Measurements from ENCODE around the gene FBXO24. TPM values are rescaled to one million over a fixed set of nuclear protein-coding genes. Genes with fewer than 3 reads are reported as not detected.

Gene FBXO24
- polyA plus RNA-seq, 1 of the 3 experiments (the other 2 are of a cell fraction), result 0.94 TPM

- H3K27ac ChIP-seq (ENCODE audit: low read depth in 2 of 2, low read length in 1 of 2), result peak overlapping the region; percentile 69 to 97
- ChIA-PET CTCF (interaction anchor here (0.7 to 5.4 kb wide), 23 partner anchors 9 to 249 kb away, joined by 3 to 62 read pairs (median 4); partner anchors contain the start of genes FBXO24, LRCH4, MOSPD3 and POP7), POLR2A (interaction anchor here (0.6 to 3.7 kb wide), 21 partner anchors 9 to 233 kb away, joined by 3 to 63 read pairs (median 4); partner anchors contain the start of genes ACTL6B, FBXO24, GNB2 and LRCH4)
- peaks cover 26 to 27% of the 10 kb centered on the region in 2 experiments for H3K36me3 ChIP-seq (replicated peaks in 1 of 2; ENCODE audit: control insufficient read depth in 1 of 2, insufficient read depth in 2 of 2, low read length in 1 of 2)
- H3K9me2 ChIP-seq, result no peaks in the 10 kb centered on the region
- peak overlapping the region; percentile 69 for H2AFZ ChIP-seq (ENCODE audit: low read depth)
- no peaks in the 10 kb centered on the region for H3K9me3 ChIP-seq
- WGBS (ENCODE audit: low lambda C conversion rate), result 15% methylated on average over 20 of the region's 21 CpGs
- no peaks in the 10 kb centered on the region for H4K20me1 ChIP-seq (ENCODE audit: insufficient read depth)
- peaks cover 18% of the 10 kb centered on the region for H3K79me2 ChIP-seq (ENCODE audit: insufficient read depth)
- H3K9ac ChIP-seq, result peak overlapping the region; percentile 69
- H3K4me3 ChIP-seq (ENCODE audit: low read depth in 2 of 2, low read length in 1 of 2), result peak overlapping the region; percentile 67 to 76
- peaks cover 33% of the 10 kb centered on the region for H3F3A ChIP-seq (replicated peaks; ENCODE audit: insufficient read depth)
- H3K4me1 ChIP-seq (ENCODE audit: control insufficient read depth in 1 of 2, insufficient read depth in 2 of 2, low read depth in 1 of 2, low read length in 1 of 2), result peaks cover 10 to 25% of the 10 kb centered on the region in 2 experiments; a peak in 3 of 4 replicates
- peak overlapping the region; percentile 97 for H3K4me2 ChIP-seq
- H3K27me3 ChIP-seq (ENCODE audit: insufficient read depth), result no peaks in the 10 kb centered on the region
- peak; percentile 98 for DNase-seq
- TF ChIP-seq FOXM1 (IDR thresholded peaks at IDR 0.05; ENCODE audit: low read depth) (peak; percentile 78; the same call in 1 of the 2 replicates), FOSL2 (IDR thresholded peaks at IDR 0.05; ENCODE audit: borderline replicate concordance, low read depth) (no peak; the same call in 1 of the 2 replicates), TEAD4 (IDR thresholded peaks at IDR 0.05; ENCODE audit: borderline replicate concordance, insufficient read depth) (peak; percentile 94), SMC3 (IDR thresholded peaks at IDR 0.05; ENCODE audit: low read depth, low read length) (no peak), NFIC (IDR thresholded peaks at IDR 0.05; ENCODE audit: borderline replicate concordance) (no peak; the same call in none of the 2 replicates), FOXJ3 (CRISPR knock-in tag; IDR thresholded peaks at IDR 0.05) (peak; percentile 80), GATA2 (CRISPR knock-in tag; IDR thresholded peaks at IDR 0.05) (peak; percentile 64; the same call in 1 of the 2 replicates), IRF3 (IDR thresholded peaks at IDR 0.05; ENCODE audit: low read depth, low read length) (no peak), YY1 (IDR thresholded peaks at IDR 0.05; ENCODE audit: low read depth) (0 out of 2 replicates have a peak, but pooled peaks have one; percentile 48), SIN3A (IDR thresholded peaks at IDR 0.05; ENCODE audit: borderline replicate concordance, low read depth, low read length) (peak; percentile 95), GABPA (IDR thresholded peaks at IDR 0.05; ENCODE audit: low read depth) (no peak), JUND (IDR thresholded peaks at IDR 0.05) (no peak; the same call in 1 of the 2 replicates), TAF1 (IDR thresholded peaks at IDR 0.05; ENCODE audit: borderline replicate concordance, low read depth, low read length) (peak; percentile 80), RAD21 (IDR thresholded peaks at IDR 0.05; ENCODE audit: low read length) (peak; percentile 12; the same call in 1 of the 2 replicates), TCF12 (IDR thresholded peaks at IDR 0.05) (peak; percentile 99), EZH2phosphoT487 (IDR thresholded peaks at IDR 0.05; ENCODE audit: borderline replicate concordance, low read depth) (no peak), CHD2 (IDR thresholded peaks at IDR 0.05; ENCODE audit: low read length, partially characterized antibody) (peak; percentile 96), REST (IDR thresholded peaks at IDR 0.05; ENCODE audit: low read depth, low read length) (peak; percentile 78)
- TF ChIP-seq, protein P1, sequence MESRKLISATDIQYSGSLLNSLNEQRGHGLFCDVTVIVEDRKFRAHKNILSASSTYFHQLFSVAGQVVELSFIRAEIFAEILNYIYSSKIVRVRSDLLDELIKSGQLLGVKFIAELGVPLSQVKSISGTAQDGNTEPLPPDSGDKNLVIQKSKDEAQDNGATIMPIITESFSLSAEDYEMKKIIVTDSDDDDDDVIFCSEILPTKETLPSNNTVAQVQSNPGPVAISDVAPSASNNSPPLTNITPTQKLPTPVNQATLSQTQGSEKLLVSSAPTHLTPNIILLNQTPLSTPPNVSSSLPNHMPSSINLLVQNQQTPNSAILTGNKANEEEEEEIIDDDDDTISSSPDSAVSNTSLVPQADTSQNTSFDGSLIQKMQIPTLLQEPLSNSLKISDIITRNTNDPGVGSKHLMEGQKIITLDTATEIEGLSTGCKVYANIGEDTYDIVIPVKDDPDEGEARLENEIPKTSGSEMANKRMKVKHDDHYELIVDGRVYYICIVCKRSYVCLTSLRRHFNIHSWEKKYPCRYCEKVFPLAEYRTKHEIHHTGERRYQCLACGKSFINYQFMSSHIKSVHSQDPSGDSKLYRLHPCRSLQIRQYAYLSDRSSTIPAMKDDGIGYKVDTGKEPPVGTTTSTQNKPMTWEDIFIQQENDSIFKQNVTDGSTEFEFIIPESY (IDR thresholded peaks at IDR 0.05; ENCODE audit: borderline replicate concordance, low read depth), result no peak
- TF ChIP-seq, protein P2, sequence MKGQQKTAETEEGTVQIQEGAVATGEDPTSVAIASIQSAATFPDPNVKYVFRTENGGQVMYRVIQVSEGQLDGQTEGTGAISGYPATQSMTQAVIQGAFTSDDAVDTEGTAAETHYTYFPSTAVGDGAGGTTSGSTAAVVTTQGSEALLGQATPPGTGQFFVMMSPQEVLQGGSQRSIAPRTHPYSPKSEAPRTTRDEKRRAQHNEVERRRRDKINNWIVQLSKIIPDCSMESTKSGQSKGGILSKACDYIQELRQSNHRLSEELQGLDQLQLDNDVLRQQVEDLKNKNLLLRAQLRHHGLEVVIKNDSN (IDR thresholded peaks at IDR 0.05; ENCODE audit: borderline replicate concordance, low read depth), result peak; percentile 43; the same call in 1 of the 2 replicates
- TF ChIP-seq, protein P3, sequence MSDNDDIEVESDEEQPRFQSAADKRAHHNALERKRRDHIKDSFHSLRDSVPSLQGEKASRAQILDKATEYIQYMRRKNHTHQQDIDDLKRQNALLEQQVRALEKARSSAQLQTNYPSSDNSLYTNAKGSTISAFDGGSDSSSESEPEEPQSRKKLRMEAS (IDR thresholded peaks at IDR 0.05; ENCODE audit: low read depth), result peak; percentile 99
Measured at GRCh38 chr7:100602889-100603725, 17.0 kb downstream of the FBXO24 start.
